B cell (primary cell): ENCODE measurements around the gene KDM5B. TPM values are rescaled to one million over a fixed set of nuclear protein-coding genes. Genes with fewer than 3 reads are reported as not detected.

ENCODE experiments used
- ATAC-seq: fragments of 200-7000 bp; cut with Tn5 transposase; one replicate; pipeline ENCODE4 v1.10.0; 2021; ENCODE audit warnings: low read depth, mild to moderate bottlenecking, moderate number of reproducible peaks, moderate library complexity
- CTCF ChIA-PET: fragments of 350-600 bp; sonication (Branson Sonifier 250); formaldehyde crosslinking; loops from one replicate; lab custom pipeline; 2021; ENCODE audit warnings: antibody characterized with exemption, inconsistent platforms; lab: Charles Lee
- POLR2A ChIA-PET: fragments of 350-600 bp; sonication (Branson Sonifier 250); formaldehyde crosslinking; loops from one replicate; lab custom pipeline; 2021; ENCODE audit warnings: antibody characterized with exemption; lab: Charles Lee
- DNase-seq: peaks from one replicate; pipeline ENCODE4 v3.0.0; 2013
- H2AFZ ChIP-seq: 2 replicates; pipeline ENCODE4 v1.6.1; 2012; ENCODE audit warnings: mild to moderate bottlenecking, low read depth, low read length; ENCODE audit not compliant: insufficient read depth, poor library complexity, severe bottlenecking
- H3K27ac ChIP-seq, 2 donors: 1 replicate in 1 of 2; 2 replicates in 1 of 2; pipeline ENCODE4 v1.5.1; 2012 to 2013; ENCODE audit warnings: low read length in 2 of 2, mild to moderate bottlenecking in 2 of 2, moderate library complexity in 1 of 2
- H3K27me3 ChIP-seq, 4 experiments: fragments of 200-600 bp in 1 of 4; sonication (generic) in 1 of 4; replicated peaks in 1 of 4; 1 replicate in 2 of 4; 2 replicates in 2 of 4; pipeline versions ENCODE4 v1.6.1 to v1.7.0; 2013 to 2016; ENCODE audit warnings: low read length in 3 of 4, mild to moderate bottlenecking in 2 of 4, mixed read lengths in 1 of 4, moderate library complexity in 1 of 4; ENCODE audit not compliant: insufficient read depth in 4 of 4, control insufficient read depth in 3 of 4; ENCODE audit errors: control extremely low read depth in 1 of 4
- H3K36me3 ChIP-seq, 2 experiments: replicated peaks in 1 of 2; 1 replicate in 1 of 2; 2 replicates in 1 of 2; pipeline versions ENCODE4 v1.6.1 to v1.7.1; 2013; ENCODE audit warnings: low read length in 1 of 2; ENCODE audit not compliant: insufficient read depth in 2 of 2, control insufficient read depth in 1 of 2; ENCODE audit errors: control extremely low read depth in 1 of 2, extremely low read depth in 1 of 2
- H3K4me1 ChIP-seq, 2 donors: fragments of 200-600 bp in 1 of 2; sonication (generic) in 1 of 2; 1 replicate in 1 of 2; 2 replicates in 1 of 2; pipeline versions ENCODE4 v1.5.1 to v1.6.1; 2013 to 2017; ENCODE audit warnings: low read length in 2 of 2; ENCODE audit not compliant: control insufficient read depth in 2 of 2, insufficient read depth in 2 of 2
- H3K4me2 ChIP-seq: replicated peaks from 2 replicates; pipeline ENCODE3; 2012; ENCODE audit warnings: mild to moderate bottlenecking, low read depth, low read length; ENCODE audit not compliant: poor library complexity, severe bottlenecking
- H3K4me3 ChIP-seq, 5 experiments: fragments of 200-600 bp in 1 of 5; sonication (generic) in 1 of 5; 1 replicate in 3 of 5; 2 replicates in 2 of 5; pipeline versions ENCODE4 v1.5.1 to v1.7.0; 2011 to 2016; ENCODE audit warnings: low read length in 4 of 5, mild to moderate bottlenecking in 4 of 5, low read depth in 2 of 5, control low read depth in 1 of 5, moderate library complexity in 1 of 5; ENCODE audit not compliant: insufficient read depth in 1 of 5; ENCODE audit errors: control extremely low read depth in 1 of 5, extremely low read depth in 1 of 5
- H3K79me2 ChIP-seq: fragments of 200-600 bp; sonication (generic); one replicate; pipeline ENCODE4 v1.6.0; 2016; ENCODE audit warnings: low read length; ENCODE audit not compliant: control insufficient read depth, insufficient read depth
- H3K9ac ChIP-seq: fragments of 200-600 bp; sonication (generic); 2 replicates; pipeline ENCODE4 v1.6.1; 2017; ENCODE audit warnings: mild to moderate bottlenecking, low read length, moderate library complexity
- H3K9me3 ChIP-seq, 3 donors: one replicate each; pipeline versions ENCODE4 v1.6.1 to v1.7.1; 2013; ENCODE audit warnings: low read length in 2 of 3; ENCODE audit not compliant: control insufficient read depth in 2 of 3, insufficient read depth in 1 of 3; ENCODE audit errors: control extremely low read depth in 1 of 3
- H4K20me1 ChIP-seq: 2 replicates; pipeline ENCODE4 v1.6.0; 2012; ENCODE audit warnings: mild to moderate bottlenecking, low read length; ENCODE audit not compliant: insufficient read depth, control insufficient read depth, poor library complexity, severe bottlenecking
- H3K27ac Mint-ChIP-seq: one replicate; pipeline ENCODE4 v1.8.0; 2021; ENCODE audit warnings: mixed read lengths
- H3K27me3 Mint-ChIP-seq: one replicate; pipeline ENCODE4 v1.8.0; 2021; ENCODE audit warnings: mixed read lengths
- H3K4me1 Mint-ChIP-seq: one replicate; pipeline ENCODE4 v1.8.0; 2021; ENCODE audit warnings: mixed read lengths
- H3K4me3 Mint-ChIP-seq: one replicate; pipeline ENCODE4 v1.8.0; 2021; ENCODE audit warnings: mixed read lengths
- H3K9me3 Mint-ChIP-seq: one replicate; pipeline ENCODE4 v1.8.0; 2022; ENCODE audit warnings: mixed read lengths; ENCODE audit not compliant: insufficient read depth
- CTCF ChIP-seq: fragments of 200-600 bp; IDR thresholded peaks from one replicate; pipeline ENCODE4 v1.8.0; 2022; ENCODE audit warnings: antibody characterized with exemption, mild to moderate bottlenecking
- EZH2 ChIP-seq: IDR thresholded peaks from 2 replicates; pipeline ENCODE4 v1.6.1; 2012; ENCODE audit warnings: borderline replicate concordance, low read depth, mild to moderate bottlenecking, moderate library complexity, low read length; ENCODE audit not compliant: insufficient read depth, poor library complexity, severe bottlenecking
- WGBS: methylation state at CpG from one replicate; pipeline ENCODE4 v1.1.5; 2013; ENCODE audit warnings: missing lambda C conversion rate; ENCODE audit not compliant: insufficient coverage; 5-methylcytosine and 5-hydroxymethylcytosine counted together
- intact Hi-C: fragments of 100-400 bp; cut with micrococcal nuclease; formaldehyde crosslinking; loops from one replicate; pipeline ENCODE4 v1.10.0; 2022
- polyA plus RNA-seq: library from polyadenylated mRNA; depleted of rRNA; stranded (reverse); fragments of >200 nt; gene quantifications from 2 replicates; pipeline ENCODE4 v1.2.3, GENCODE V29; 2012
- total RNA-seq, 2 donors: library from RNA; stranded (reverse); fragments of 120-200 nt in 1 of 2; gene quantifications; 1 replicate in 1 of 2; 2 replicates in 1 of 2; pipeline versions ENCODE4 v1.2.3 to v1.2.4, GENCODE V29; 2013 to 2022

Gene KDM5B
- total and polyA plus RNA-seq, 2 donors (not counting 1 experiment from before 2014, with no cell fraction given) = 11.2 to 62.7 TPM

GRCh38 chr1:202680586-202681352 is 127.5 kb downstream of the KDM5B start:
- Histone ChIP-seq H3K4me1 (no peaks in the 10 kb centered on the region), H3K4me2 (no peak overlapping the region), H3K9me3 (peaks cover 0 to 5% (median 3%) of the 10 kb centered on the region in 3 donors), H3K27ac (no peak overlapping the region), H3K36me3 (no peaks in the 10 kb centered on the region), H2AFZ (no peak overlapping the region), H3K9ac (no peak overlapping the region), H4K20me1 (no peaks in the 10 kb centered on the region), H3K4me3 (no peak overlapping the region), H3K27me3 (peaks cover 0 to 36% (median 9%) of the 10 kb centered on the region in 4 experiments), H3K79me2 (no peaks in the 10 kb centered on the region)
- no peak for TF ChIP-seq CTCF
- TF ChIP-seq EZH2 = no peak
- Mint-ChIP-seq H3K4me1 (no peaks in the 10 kb centered on the region), H3K27me3 (peaks cover 58% of the 10 kb centered on the region), H3K4me3 (no peak overlapping the region), H3K27ac (no peak overlapping the region), H3K9me3 (no peaks in the 10 kb centered on the region)
- no peak for DNase-seq
- no CpG with 5 or more reads among the region's 2 CpGs for WGBS
- ChIA-PET POLR2A (interaction anchor here (0.6 kb wide), 1 partner anchor 11 kb away, joined by 4 read pairs; no protein-coding TSS in a partner anchor), CTCF (no interaction called here)
- no peak for ATAC-seq
- intact Hi-C loops = no loop called here
